ENCODE measurements around the gene SLC8A2. TPM values are rescaled to one million over a fixed set of nuclear protein-coding genes. Genes with fewer than 3 reads are reported as not detected.
A peak's percentile ranks its signal among the peaks of the same experiment; 100 is the strongest.
"Not testable (repeated sequence)": the region's sequence is repeated elsewhere in the genome, so short reads cannot be mapped to it uniquely, and the experiment has no call there.

Gene SLC8A2
- total RNA-seq, 1 donor from 2014 or later = 0.27 TPM

DNA sequence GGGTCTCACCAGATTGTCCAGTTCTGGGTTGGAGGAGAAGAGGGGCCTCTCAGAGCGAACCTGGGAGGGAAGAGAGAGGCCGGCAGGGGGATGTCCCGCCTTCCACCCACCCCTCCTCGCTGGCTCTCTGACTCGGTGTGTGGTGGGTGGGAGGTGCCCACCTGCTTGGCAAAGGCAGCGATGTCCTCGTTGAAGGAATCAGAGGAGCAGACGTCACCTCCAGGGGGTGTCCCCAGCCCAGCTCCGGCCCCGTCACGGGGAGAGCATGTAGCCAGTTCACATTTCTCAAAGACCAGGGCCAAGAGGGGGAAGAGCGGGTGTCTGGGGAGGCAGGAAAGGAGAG lies 55.1 kb downstream of the SLC8A2 start:
- Histone ChIP-seq H3K9me3 (no peaks in the 10 kb centered on the region), H3K36me3 (no peaks in the 10 kb centered on the region), H3K4me3 (no peak overlapping the region), H3K4me1 (peaks cover 6% of the 10 kb centered on the region), H3K27me3 (ENCODE audit: low read depth) (peaks cover 53% of the 10 kb centered on the region), H3K27ac (no peak overlapping the region)
- intact Hi-C loops (cut with DNase I) = no loop called here
- ATAC-seq (no peak), DNase-seq (peak; percentile 32)
- TF ChIP-seq, protein P1, sequence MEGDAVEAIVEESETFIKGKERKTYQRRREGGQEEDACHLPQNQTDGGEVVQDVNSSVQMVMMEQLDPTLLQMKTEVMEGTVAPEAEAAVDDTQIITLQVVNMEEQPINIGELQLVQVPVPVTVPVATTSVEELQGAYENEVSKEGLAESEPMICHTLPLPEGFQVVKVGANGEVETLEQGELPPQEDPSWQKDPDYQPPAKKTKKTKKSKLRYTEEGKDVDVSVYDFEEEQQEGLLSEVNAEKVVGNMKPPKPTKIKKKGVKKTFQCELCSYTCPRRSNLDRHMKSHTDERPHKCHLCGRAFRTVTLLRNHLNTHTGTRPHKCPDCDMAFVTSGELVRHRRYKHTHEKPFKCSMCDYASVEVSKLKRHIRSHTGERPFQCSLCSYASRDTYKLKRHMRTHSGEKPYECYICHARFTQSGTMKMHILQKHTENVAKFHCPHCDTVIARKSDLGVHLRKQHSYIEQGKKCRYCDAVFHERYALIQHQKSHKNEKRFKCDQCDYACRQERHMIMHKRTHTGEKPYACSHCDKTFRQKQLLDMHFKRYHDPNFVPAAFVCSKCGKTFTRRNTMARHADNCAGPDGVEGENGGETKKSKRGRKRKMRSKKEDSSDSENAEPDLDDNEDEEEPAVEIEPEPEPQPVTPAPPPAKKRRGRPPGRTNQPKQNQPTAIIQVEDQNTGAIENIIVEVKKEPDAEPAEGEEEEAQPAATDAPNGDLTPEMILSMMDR (IDR thresholded peaks at IDR 0.05) = no peak

DNA sequence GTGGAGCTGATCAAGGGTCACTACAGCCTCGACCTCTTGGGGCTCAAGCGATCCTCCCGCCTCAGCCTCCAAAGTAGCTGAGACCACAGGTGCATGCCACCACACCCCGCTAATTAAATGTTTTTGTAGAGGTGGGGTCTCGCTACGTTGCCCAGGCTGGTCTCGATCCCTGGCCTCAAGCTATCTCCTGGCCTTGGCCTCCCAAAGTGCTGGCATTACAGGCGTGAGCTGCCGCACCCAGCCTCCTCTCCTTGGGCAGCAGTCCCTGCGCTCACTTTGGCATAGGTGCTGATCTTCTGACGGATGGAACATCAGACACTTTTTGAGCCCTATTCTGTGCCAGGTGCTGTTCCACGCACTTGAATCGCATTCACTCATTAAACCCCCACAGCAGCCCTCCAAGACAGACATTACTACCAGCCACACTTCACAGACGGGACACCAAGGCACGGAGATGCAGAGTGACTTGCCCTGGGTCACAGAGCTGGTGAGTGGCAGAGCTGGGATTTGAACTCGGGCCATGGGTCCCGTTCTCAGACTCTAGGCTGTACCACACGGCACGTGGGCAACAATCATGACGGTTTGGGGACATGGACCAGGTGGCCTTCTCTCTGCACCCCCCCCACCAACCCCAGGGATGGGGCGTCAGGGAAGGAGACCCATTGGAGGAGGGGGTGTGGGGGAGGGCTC lies 55.6 kb downstream of the SLC8A2 start:
- intact Hi-C loops (cut with DNase I) = no loop called here

DNA sequence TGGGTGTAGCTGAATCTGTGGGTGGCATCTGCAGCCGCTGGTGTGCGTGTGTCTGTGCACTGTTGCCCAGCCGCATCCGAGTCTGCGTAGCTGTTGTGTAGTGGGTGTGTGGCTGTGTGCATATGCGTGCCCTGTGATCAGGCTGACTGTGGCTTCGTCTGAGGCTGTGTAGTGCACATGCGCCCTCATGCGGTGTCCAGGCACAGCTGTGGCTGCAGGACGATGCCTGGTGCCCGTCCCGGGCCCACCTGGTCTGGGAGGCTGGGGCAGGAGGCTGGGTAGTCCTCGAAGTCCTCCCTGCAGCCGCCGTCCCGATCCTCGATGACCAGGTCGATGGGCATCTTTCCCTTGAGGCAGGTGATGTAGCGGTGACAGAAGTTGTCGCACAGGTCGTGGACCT lies 57.2 kb downstream of the SLC8A2 start:
- no peak overlapping the region for H3K4me3 ChIP-seq
- TF ChIP-seq, protein P1 (IDR thresholded peaks at IDR 0.05) = no peak
- peaks cover 34% of the 10 kb centered on the region for H3K27me3 ChIP-seq (ENCODE audit: low read depth)
- H3K36me3 ChIP-seq = no peaks in the 10 kb centered on the region
- ATAC-seq (peak in 1 of 2 donors; percentile 8), DNase-seq (no peak)
- no peak overlapping the region for H3K27ac ChIP-seq
- no peaks in the 10 kb centered on the region for H3K9me3 ChIP-seq
- peaks cover 6% of the 10 kb centered on the region for H3K4me1 ChIP-seq
- intact Hi-C loops (cut with DNase I) = no loop called here

More for the DNA sequence above, 55.6 kb downstream of the SLC8A2 start:
- no peak for ATAC-seq
- Histone ChIP-seq H3K36me3 (no peaks in the 10 kb centered on the region), H3K27me3 (ENCODE audit: low read depth) (peaks cover 48% of the 10 kb centered on the region), H3K9me3 (no peaks in the 10 kb centered on the region), H3K27ac (no peak overlapping the region), H3K4me1 (peaks cover 6% of the 10 kb centered on the region), H3K4me3 (no peak overlapping the region)
- peak; percentile 25 for DNase-seq
- TF ChIP-seq, protein P1 (IDR thresholded peaks at IDR 0.05) = no peak

DNA sequence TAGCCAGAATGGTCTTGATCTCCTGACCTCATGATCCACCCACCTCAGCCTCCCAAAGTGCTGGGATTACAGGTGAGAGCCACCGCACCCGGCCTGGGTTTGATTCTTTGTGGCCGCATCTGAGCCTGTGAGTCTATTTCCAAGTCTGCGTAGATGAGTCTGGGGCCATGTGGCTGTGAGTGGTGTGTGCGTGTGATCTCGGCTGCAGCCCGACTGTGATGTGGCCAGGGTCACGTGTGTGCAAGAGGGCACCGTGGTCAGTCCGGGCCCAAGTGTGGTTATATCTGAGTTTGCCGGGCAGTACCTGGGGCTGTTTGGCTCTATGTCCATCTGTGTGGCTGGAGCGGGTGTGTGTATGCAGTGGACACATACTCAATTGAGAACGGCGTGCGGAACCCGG lies 57.8 kb downstream of the SLC8A2 start:
- TF ChIP-seq, protein P1 (IDR thresholded peaks at IDR 0.05) = no peak
- DNase-seq (peak; percentile 33), ATAC-seq (no peak)
- intact Hi-C loops (cut with DNase I) = no loop called here
- no peak overlapping the region for H3K27ac ChIP-seq
- no peaks in the 10 kb centered on the region for H3K36me3 ChIP-seq
- no peaks in the 10 kb centered on the region for H3K9me3 ChIP-seq
- H3K27me3 ChIP-seq (ENCODE audit: low read depth) = peaks cover 31% of the 10 kb centered on the region
- peaks cover 6% of the 10 kb centered on the region for H3K4me1 ChIP-seq
- H3K4me3 ChIP-seq = no peak overlapping the region

DNA sequence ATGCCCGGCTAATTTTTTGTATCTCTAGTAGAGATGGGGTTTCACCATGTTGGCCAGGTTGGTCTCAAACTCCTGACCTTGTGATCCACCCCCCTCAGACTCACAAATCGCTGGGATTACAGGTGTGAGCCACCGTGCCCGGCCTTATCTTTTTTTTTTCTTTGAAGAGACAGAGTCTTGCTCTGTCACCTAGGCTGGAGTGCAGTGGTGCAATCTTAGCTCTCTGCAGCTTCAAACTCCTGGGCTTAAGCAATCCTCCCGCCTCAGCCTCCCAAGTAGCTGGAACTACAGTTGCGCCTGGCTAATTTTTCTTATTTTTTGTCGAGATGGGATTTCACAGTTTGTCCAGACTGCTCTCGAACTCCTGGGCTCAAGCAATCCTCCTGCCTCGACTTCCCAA lies 60.0 kb downstream of the SLC8A2 start:
- H3K36me3 ChIP-seq; H3K27ac ChIP-seq; ATAC-seq; H3K4me3 ChIP-seq; H3K9me3 ChIP-seq; H3K4me1 ChIP-seq; intact Hi-C loops (cut with DNase I): not testable (repeated sequence)
- DNase-seq = peak; percentile 6
- peaks cover 28% of the 10 kb centered on the region for H3K27me3 ChIP-seq (ENCODE audit: low read depth)

DNA sequence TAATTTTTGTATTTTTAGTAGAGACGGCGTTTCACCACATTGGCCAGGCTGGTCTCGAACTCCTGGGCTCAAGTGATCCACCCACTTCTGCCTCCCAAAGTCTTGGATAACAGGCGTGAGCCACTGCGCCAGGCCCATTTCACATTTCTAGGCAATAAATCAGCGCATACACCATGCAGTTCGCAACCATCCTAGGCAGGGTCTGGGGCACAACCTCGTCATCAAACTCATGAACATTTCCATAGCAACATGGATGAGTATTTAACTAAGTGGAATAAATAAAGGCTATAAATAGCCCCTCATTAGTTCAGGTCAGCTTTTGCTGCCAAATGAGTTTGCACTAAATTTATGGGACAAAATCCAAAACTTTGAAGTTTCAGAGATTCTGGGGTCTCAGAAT lies 60.6 kb downstream of the SLC8A2 start:
- intact Hi-C loops (cut with DNase I) = no loop called here
- DNase-seq (peak; percentile 10), ATAC-seq (no peak)
- Histone ChIP-seq H3K27ac (no peak overlapping the region), H3K4me1 (no peaks in the 10 kb centered on the region), H3K36me3 (no peaks in the 10 kb centered on the region), H3K27me3 (ENCODE audit: low read depth) (peaks cover 27% of the 10 kb centered on the region), H3K9me3 (no peaks in the 10 kb centered on the region), H3K4me3 (no peak overlapping the region)
- TF ChIP-seq, protein P1 (IDR thresholded peaks at IDR 0.05) = no peak

All from lower lobe of right lung (tissue), 2 donors.